IMR-90 (cell line): ENCODE measurements around the gene CUL7. TPM values are rescaled to one million over a fixed set of nuclear protein-coding genes. Genes with fewer than 3 reads are reported as not detected.

ENCODE experiments used
- ATAC-seq: fragments of 200-7000 bp; cut with Tn5 transposase; 2 replicates; pipeline ENCODE4 v1.9.1; 2020; ENCODE audit warnings: low read depth, mild to moderate bottlenecking, moderate library complexity
- BruUV-seq: library from RNA; stranded (reverse); fragments of 400-500 nt; replicated peaks from 2 replicates; lab custom pipeline; 2021; lab: Mats Ljungman, UMichigan
- CTCF ChIA-PET: fragments of 300-600 bp; formaldehyde crosslinking; extraction: SDS; loops from one replicate; lab custom pipeline; 2021; ENCODE audit warnings: antibody characterized with exemption; lab: Yijun Ruan, JAX
- POLR2A ChIA-PET: fragments of 300-600 bp; sonication (Branson Sonifier 250); formaldehyde crosslinking; loops from one replicate; lab custom pipeline; 2022; ENCODE audit warnings: antibody characterized with exemption; ENCODE audit not compliant: unreplicated experiment; lab: Charles Lee
- DNase-seq: peaks from one replicate; pipeline ENCODE4 v3.0.0; 2013
- H2AFZ ChIP-seq: replicated peaks from 2 replicates; pipeline ENCODE3; 2013; ENCODE audit warnings: low read length, mild to moderate bottlenecking; ENCODE audit not compliant: poor library complexity
- H2AK5ac ChIP-seq: 2 replicates; pipeline ENCODE4 v1.6.1; 2013; ENCODE audit warnings: low read depth, low read length, inconsistent platforms
- H2AK9ac ChIP-seq: replicated peaks from 2 replicates; pipeline ENCODE3; 2013; ENCODE audit warnings: mild to moderate bottlenecking, low read depth, low read length, moderate library complexity; ENCODE audit not compliant: poor library complexity
- H2BK120ac ChIP-seq: 2 replicates; pipeline ENCODE4 v1.6.1; 2013; ENCODE audit warnings: low read depth, low read length, inconsistent platforms
- H2BK15ac ChIP-seq: 3 replicates; pipeline ENCODE4 v1.6.1; 2013; ENCODE audit warnings: low read depth, low read length, inconsistent platforms
- H2BK20ac ChIP-seq: 2 replicates; pipeline ENCODE4 v1.6.1; 2013; ENCODE audit warnings: low read depth, mild to moderate bottlenecking, inconsistent platforms, low read length, moderate library complexity
- H2BK5ac ChIP-seq: 2 replicates; pipeline ENCODE4 v1.6.1; 2013; ENCODE audit warnings: mild to moderate bottlenecking, low read depth, low read length, inconsistent platforms; ENCODE audit not compliant: poor library complexity, severe bottlenecking
- H3K14ac ChIP-seq: replicated peaks from 2 replicates; pipeline ENCODE4 v1.6.1; 2013; ENCODE audit warnings: low read depth, low read length, inconsistent platforms
- H3K18ac ChIP-seq: 2 replicates; pipeline ENCODE4 v1.6.1; 2013; ENCODE audit warnings: low read depth, low read length, control low read depth
- H3K23ac ChIP-seq: 2 replicates; pipeline ENCODE4 v1.6.1; 2013; ENCODE audit warnings: low read depth, low read length, inconsistent platforms
- H3K27ac ChIP-seq: 2 replicates; pipeline ENCODE4 v1.5.1; 2013; ENCODE audit warnings: mild to moderate bottlenecking, control low read depth, low read length; ENCODE audit not compliant: insufficient read depth
- H3K27me3 ChIP-seq: 2 replicates; pipeline ENCODE4 v1.6.1; 2013; ENCODE audit warnings: low read length; ENCODE audit not compliant: control insufficient read depth, insufficient read depth
- H3K36me3 ChIP-seq: 2 replicates; pipeline ENCODE4 v1.6.1; 2013; ENCODE audit warnings: low read length, mixed read lengths; ENCODE audit not compliant: control insufficient read depth, insufficient read depth
- H3K4ac ChIP-seq: 2 replicates; pipeline ENCODE4 v1.6.1; 2013; ENCODE audit warnings: low read depth, low read length, inconsistent platforms
- H3K4me1 ChIP-seq: 2 replicates; pipeline ENCODE4 v1.6.1; 2013; ENCODE audit warnings: low read length, mixed read lengths; ENCODE audit not compliant: control insufficient read depth, insufficient read depth
- H3K4me2 ChIP-seq: 2 replicates; pipeline ENCODE4 v1.6.1; 2013; ENCODE audit warnings: low read depth, mild to moderate bottlenecking, control low read depth, low read length, moderate library complexity
- H3K4me3 ChIP-seq: 2 replicates; pipeline ENCODE4 v1.5.1; 2013; ENCODE audit warnings: low read depth, mild to moderate bottlenecking, control low read depth, low read length, moderate library complexity; ENCODE audit not compliant: insufficient read depth
- H3K56ac ChIP-seq: 2 replicates; pipeline ENCODE4 v1.6.1; 2013; ENCODE audit warnings: low read length, inconsistent platforms; ENCODE audit not compliant: insufficient read depth; ENCODE audit errors: extremely low read depth
- H3K79me1 ChIP-seq, 2 experiments: 2 replicates each; pipeline ENCODE4 v1.6.1; 2013; ENCODE audit warnings: low read length in 2 of 2, inconsistent platforms in 1 of 2, low read depth in 1 of 2
- H3K9ac ChIP-seq: 2 replicates; pipeline ENCODE4 v1.6.1; 2013; ENCODE audit warnings: low read depth, low read length, control low read depth
- H3K9me1 ChIP-seq: 2 replicates; pipeline ENCODE4 v1.6.1; 2013; ENCODE audit warnings: low read length, inconsistent platforms; ENCODE audit not compliant: insufficient read depth
- H3K9me3 ChIP-seq: 2 replicates; pipeline ENCODE4 v1.6.1; 2013; ENCODE audit warnings: low read length; ENCODE audit not compliant: control insufficient read depth, insufficient read depth
- H4K20me1 ChIP-seq: 2 replicates; pipeline ENCODE4 v1.6.1; 2013; ENCODE audit warnings: low read length, inconsistent platforms; ENCODE audit not compliant: insufficient read depth
- H4K5ac ChIP-seq: 2 replicates; pipeline ENCODE4 v1.6.1; 2013; ENCODE audit warnings: mild to moderate bottlenecking, low read depth, low read length, control low read depth
- H4K8ac ChIP-seq, 2 experiments: 2 replicates each; pipeline ENCODE4 v1.6.1; 2013; ENCODE audit warnings: low read depth in 2 of 2, low read length in 2 of 2, control low read depth in 1 of 2, inconsistent platforms in 1 of 2
- H4K91ac ChIP-seq: 2 replicates; pipeline ENCODE4 v1.6.1; 2013; ENCODE audit warnings: low read depth, low read length, inconsistent platforms; ENCODE audit not compliant: insufficient read depth
- BHLHE40 ChIP-seq: fragments of 150-350 bp; IDR thresholded peaks from 2 replicates; pipeline ENCODE4 v1.6.1; 2016; ENCODE audit warnings: mild to moderate bottlenecking, low read depth, low read length
- CEBPB ChIP-seq: IDR thresholded peaks from 2 replicates; pipeline ENCODE4 v1.6.1; 2012; ENCODE audit warnings: low read depth, low read length, improper control_type of control experiment
- MAFK ChIP-seq: IDR thresholded peaks from 2 replicates; pipeline ENCODE4 v1.6.1; 2012; ENCODE audit warnings: low read depth, low read length, improper control_type of control experiment
- WGBS, 2 experiments: methylation state at CpG; one replicate each; pipeline versions ENCODE4 v1.1.5 to v1.1.7; 2013; ENCODE audit warnings: missing lambda C conversion rate in 2 of 2; ENCODE audit not compliant: insufficient read length in 1 of 2; ENCODE audit errors: extremely low coverage in 2 of 2; 5-methylcytosine and 5-hydroxymethylcytosine counted together
- dilution Hi-C: fragments of 300-500 bp; cut with HindIII; formaldehyde crosslinking; loops from one replicate; pipeline ENCODE4 v1.14.3; 2018; ENCODE audit warnings: low sequenced_read_pairs; ENCODE audit not compliant: unreplicated experiment
- in situ Hi-C: fragments of 300-500 bp; cut with MboI; formaldehyde crosslinking; loops from 3 replicates; pipeline ENCODE4 v1.14.3; 2019; ENCODE audit warnings: low sequenced_read_pairs, inconsistent platforms, mixed read lengths
- intact Hi-C: fragments of 100-400 bp; cut with micrococcal nuclease; formaldehyde crosslinking; loops from 2 replicates; pipeline ENCODE4 v1.10.0; 2022
- polyA plus RNA-seq, 3 experiments: library from polyadenylated mRNA; depleted of rRNA; stranded (reverse); fragments of >200 nt; gene quantifications; 2 replicates each; pipeline ENCODE4 v1.2.3, GENCODE V29; 2012; ENCODE audit warnings: low replicate concordance in 1 of 3
- total RNA-seq: library from RNA; depleted of rRNA; stranded (reverse); fragments of >200 nt; gene quantifications from 2 replicates; pipeline ENCODE4 v1.2.3, GENCODE V29; 2012

CUL7 gene
- total and polyA plus RNA-seq, 2 of the 4 experiments (the other 2 are of a cell fraction) = 38.0 to 39.3 TPM

DNA sequence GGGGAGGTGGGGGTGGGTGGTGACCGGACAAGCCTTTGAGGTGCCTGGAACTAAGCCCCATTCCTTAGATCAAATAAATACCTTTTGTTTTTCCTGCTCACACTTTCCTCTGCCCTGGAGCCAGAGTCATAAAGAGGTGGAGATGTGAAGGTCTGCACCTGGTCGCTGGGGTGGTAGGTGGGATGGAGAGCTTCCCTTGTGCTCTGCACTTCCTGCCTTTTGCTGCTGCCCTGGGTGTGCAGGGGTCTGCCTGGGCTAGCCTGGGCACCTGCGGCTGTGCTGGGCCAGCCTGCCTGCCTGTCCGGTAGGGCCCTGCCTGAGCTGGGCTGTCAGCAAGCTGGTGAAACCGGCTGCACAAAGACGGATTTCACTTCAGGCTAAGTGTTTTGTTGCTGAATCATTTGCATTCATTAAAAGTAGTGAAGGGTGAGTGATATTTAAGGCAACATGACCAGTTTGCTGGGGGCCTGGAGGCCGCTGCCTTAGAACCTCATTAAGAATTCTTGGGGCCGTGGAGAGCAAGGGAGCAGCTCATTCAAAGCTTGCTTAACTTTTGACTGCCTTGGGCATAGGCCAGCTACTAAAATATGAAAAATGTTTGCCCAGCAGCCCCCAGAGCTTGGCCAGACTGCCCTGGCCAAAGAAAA, 42.9 kb upstream of the CUL7 start:
- dilution Hi-C loops = no loop called here

More for the DNA sequence above, 42.9 kb upstream of the CUL7 start:
- Histone ChIP-seq H3K4me3 (no peak overlapping the region), H2BK15ac (peak overlapping the region; percentile 1; the same call in 1 of the 3 replicates), H3K9ac (no peak overlapping the region), H2AFZ (peak overlapping the region; percentile 75), H3K27ac (peak overlapping the region; percentile 70), H4K20me1 (peaks cover 44% of the 10 kb centered on the region), H3K4ac (peak overlapping the region; percentile 83), H3K9me3 (no peaks in the 10 kb centered on the region), H3K14ac (peak overlapping the region; percentile 71), H3K56ac (no peak overlapping the region), H2BK20ac (peak overlapping the region; percentile 59; the same call in 1 of the 2 replicates), H3K36me3 (no peaks in the 10 kb centered on the region), H2AK9ac (peak overlapping the region; percentile 1), H3K27me3 (no peaks in the 10 kb centered on the region), H4K5ac (peak overlapping the region; percentile 4; the same call in 1 of the 2 replicates), H4K8ac (peak overlapping the region in 1 of 2 experiments; percentile 45; a peak in 2 of 4 replicates), H3K23ac (peak overlapping the region; percentile 74), H3K79me1 (peaks cover 31 to 77% of the 10 kb centered on the region in 2 experiments), H2AK5ac (peak overlapping the region; percentile 68; the same call in 1 of the 2 replicates), H4K91ac (peak overlapping the region; percentile 61; the same call in 1 of the 2 replicates), H3K9me1 (peaks cover 21% of the 10 kb centered on the region), H2BK120ac (peak overlapping the region; percentile 42), H2BK5ac (peak overlapping the region; percentile 63), H3K18ac (peak overlapping the region; percentile 15), H3K4me2 (peak overlapping the region; percentile 38), H3K4me1 (peaks cover 23% of the 10 kb centered on the region)
- ChIA-PET POLR2A (interaction anchor here (0.6 kb wide), 1 partner anchor 236 kb away, joined by 8 read pairs; no protein-coding TSS in a partner anchor), CTCF (interaction anchor here (1.0 kb wide), 1 partner anchor 47 kb away, joined by 3 read pairs; no protein-coding TSS in a partner anchor)
- TF ChIP-seq MAFK (peak; percentile 9; the same call in 1 of the 2 replicates), CEBPB (peak; percentile 36; the same call in 1 of the 2 replicates), BHLHE40 (no peak)
- intact Hi-C loops = no loop called here
- no TSS peak for BruUV-seq
- DNase-seq (peak; percentile 81), ATAC-seq (peak; percentile 88)
- 20% methylated on average over 1 of the region's 8 CpGs; no CpG with 5 or more reads in 1 of the 2 experiments for WGBS, 2 experiments
- in situ Hi-C loops = no loop called here
